Natural killer cell (primary cell): ENCODE data around the gene OSBP. TPM values are rescaled to one million over a fixed set of nuclear protein-coding genes. Genes with fewer than 3 reads are reported as not detected.

Experiments used
- ATAC-seq, 3 donors: fragments of 150-1000 bp in 2 of 3; fragments of 200-7000 bp in 1 of 3; cut with Tn5 transposase; 1 replicate in 1 of 3; 2 replicates in 2 of 3; pipeline ENCODE4 v1.10.0; 2021; ENCODE audit warnings: mild to moderate bottlenecking in 2 of 3, moderate library complexity in 2 of 3
- DNase-seq, 2 donors: peaks; one replicate each; pipeline versions ENCODE4 v3.0.0 to v3.0.0-alpha.2; 2013 to 2021; ENCODE audit warnings: mixed read lengths in 1 of 2
- H3K27ac ChIP-seq: one replicate; pipeline ENCODE4 v1.5.1; 2013; ENCODE audit warnings: mild to moderate bottlenecking, low read length
- H3K27me3 ChIP-seq: one replicate; pipeline ENCODE4 v1.6.1; 2013; ENCODE audit warnings: low read length; ENCODE audit not compliant: control insufficient read depth, insufficient read depth
- H3K36me3 ChIP-seq: one replicate; pipeline ENCODE4 v1.6.1; 2013; ENCODE audit warnings: low read length; ENCODE audit not compliant: control insufficient read depth, insufficient read depth
- H3K4me1 ChIP-seq: one replicate; pipeline ENCODE4 v1.6.1; 2013; ENCODE audit warnings: low read length; ENCODE audit not compliant: control insufficient read depth, insufficient read depth
- H3K4me3 ChIP-seq: one replicate; pipeline ENCODE4 v1.5.1; 2013; ENCODE audit warnings: low read length
- H3K9me3 ChIP-seq: one replicate; pipeline ENCODE4 v1.6.1; 2013; ENCODE audit warnings: low read length; ENCODE audit not compliant: control insufficient read depth, insufficient read depth
- H3K27ac Mint-ChIP-seq, 2 donors: one replicate each; pipeline ENCODE4 v1.8.0; 2022; ENCODE audit warnings: mild to moderate bottlenecking in 2 of 2, mixed read lengths in 2 of 2, moderate library complexity in 1 of 2
- H3K27me3 Mint-ChIP-seq, 2 donors: one replicate each; pipeline ENCODE4 v1.8.0; 2022; ENCODE audit warnings: low read depth in 2 of 2, mixed read lengths in 2 of 2
- H3K36me3 Mint-ChIP-seq: one replicate; pipeline ENCODE4 v1.8.0; 2022; ENCODE audit warnings: mixed read lengths
- H3K4me1 Mint-ChIP-seq, 2 donors: one replicate each; pipeline ENCODE4 v1.8.0; 2022; ENCODE audit warnings: mixed read lengths in 2 of 2
- H3K4me3 Mint-ChIP-seq: one replicate; pipeline ENCODE4 v1.8.0; 2022; ENCODE audit warnings: mild to moderate bottlenecking, moderate library complexity, mixed read lengths
- H3K9me3 Mint-ChIP-seq, 2 donors: one replicate each; pipeline ENCODE4 v1.8.0; 2022; ENCODE audit warnings: mixed read lengths in 2 of 2
- WGBS: methylation state at CpG from one replicate; pipeline ENCODE4 v1.1.7; 2013; ENCODE audit warnings: missing lambda C conversion rate; ENCODE audit not compliant: insufficient coverage; 5-methylcytosine and 5-hydroxymethylcytosine counted together
- intact Hi-C: fragments of 100-400 bp; cut with micrococcal nuclease; formaldehyde crosslinking; loops from one replicate; pipeline ENCODE4 v1.14.2; 2022
- total RNA-seq, 4 donors: library from RNA; stranded (reverse); fragments of 120-200 nt in 1 of 4; gene quantifications; one replicate each; pipeline versions ENCODE4 v1.2.3 to v1.2.4, GENCODE V29; 2013 to 2022
- TF ChIP-seq, protein P1 (sequence below): fragments of 200-600 bp; IDR thresholded peaks from one replicate; pipeline ENCODE4 v1.8.0; 2022; ENCODE audit warnings: antibody characterized with exemption

The OSBP gene
- total RNA-seq, 3 donors from 2014 or later (not counting 1 experiment from before 2014, with no cell fraction given) = 40.5 to 58.5 (median 51.3) TPM

GRCh38 chr11:59542142-59542810 is 73.3 kb downstream of the OSBP start:
- Histone ChIP-seq H3K4me3 (no peak overlapping the region), H3K9me3 (no peaks in the 10 kb centered on the region), H3K36me3 (no peaks in the 10 kb centered on the region), H3K27ac (no peak overlapping the region), H3K4me1 (no peaks in the 10 kb centered on the region), H3K27me3 (no peaks in the 10 kb centered on the region)
- no peaks in the 10 kb centered on the region for H3K36me3 Mint-ChIP-seq
- TF ChIP-seq, protein P1, sequence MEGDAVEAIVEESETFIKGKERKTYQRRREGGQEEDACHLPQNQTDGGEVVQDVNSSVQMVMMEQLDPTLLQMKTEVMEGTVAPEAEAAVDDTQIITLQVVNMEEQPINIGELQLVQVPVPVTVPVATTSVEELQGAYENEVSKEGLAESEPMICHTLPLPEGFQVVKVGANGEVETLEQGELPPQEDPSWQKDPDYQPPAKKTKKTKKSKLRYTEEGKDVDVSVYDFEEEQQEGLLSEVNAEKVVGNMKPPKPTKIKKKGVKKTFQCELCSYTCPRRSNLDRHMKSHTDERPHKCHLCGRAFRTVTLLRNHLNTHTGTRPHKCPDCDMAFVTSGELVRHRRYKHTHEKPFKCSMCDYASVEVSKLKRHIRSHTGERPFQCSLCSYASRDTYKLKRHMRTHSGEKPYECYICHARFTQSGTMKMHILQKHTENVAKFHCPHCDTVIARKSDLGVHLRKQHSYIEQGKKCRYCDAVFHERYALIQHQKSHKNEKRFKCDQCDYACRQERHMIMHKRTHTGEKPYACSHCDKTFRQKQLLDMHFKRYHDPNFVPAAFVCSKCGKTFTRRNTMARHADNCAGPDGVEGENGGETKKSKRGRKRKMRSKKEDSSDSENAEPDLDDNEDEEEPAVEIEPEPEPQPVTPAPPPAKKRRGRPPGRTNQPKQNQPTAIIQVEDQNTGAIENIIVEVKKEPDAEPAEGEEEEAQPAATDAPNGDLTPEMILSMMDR = no peak
- intact Hi-C loops = no loop called here
- ATAC-seq = no peak
- H3K27me3 Mint-ChIP-seq = peaks cover 6 to 16% of the 10 kb centered on the region in 2 donors
- DNase-seq = no peak
- peaks cover 5 to 6% of the 10 kb centered on the region in 2 donors for H3K4me1 Mint-ChIP-seq
- H3K27ac Mint-ChIP-seq = no peak overlapping the region
- no peak overlapping the region for H3K4me3 Mint-ChIP-seq
- 86% methylated on average over 3 of the region's 3 CpGs for WGBS
- H3K9me3 Mint-ChIP-seq = no peaks in the 10 kb centered on the region

DNA sequence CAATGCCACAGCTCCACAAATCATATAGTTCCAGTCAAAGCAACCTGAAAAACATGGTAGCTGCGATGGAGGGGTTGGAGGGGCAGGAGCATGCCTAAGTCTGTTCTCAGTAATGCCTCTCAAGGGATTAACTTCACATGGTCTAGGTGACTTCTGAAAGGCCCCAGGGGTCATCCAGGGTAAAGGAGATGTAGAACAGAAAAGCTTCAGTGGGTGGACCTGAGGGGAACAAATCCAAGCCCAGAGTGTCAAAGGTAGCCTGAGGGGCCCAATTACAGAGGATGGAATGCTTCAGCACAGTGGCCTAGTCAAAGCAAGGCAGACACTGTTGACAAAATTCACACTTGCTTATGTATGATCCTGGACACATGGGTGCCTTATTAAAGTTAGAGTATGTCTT is 80.9 kb downstream of the OSBP start:
- Histone ChIP-seq H3K27me3 (no peaks in the 10 kb centered on the region), H3K36me3 (no peaks in the 10 kb centered on the region), H3K4me1 (no peaks in the 10 kb centered on the region), H3K9me3 (no peaks in the 10 kb centered on the region), H3K4me3 (no peak overlapping the region), H3K27ac (no peak overlapping the region)
- WGBS = 100% methylated on average over 1 of the region's 1 CpG
- TF ChIP-seq, protein P1 = no peak
- Mint-ChIP-seq H3K27ac (no peak overlapping the region), H3K36me3 (no peaks in the 10 kb centered on the region), H3K9me3 (no peaks in the 10 kb centered on the region), H3K4me3 (no peak overlapping the region), H3K27me3 (peaks cover 0 to 4% of the 10 kb centered on the region in 2 donors), H3K4me1 (peaks cover 17 to 19% of the 10 kb centered on the region in 2 donors)
- ATAC-seq = no peak
- intact Hi-C loops = no loop called here
- DNase-seq = no peak

DNA sequence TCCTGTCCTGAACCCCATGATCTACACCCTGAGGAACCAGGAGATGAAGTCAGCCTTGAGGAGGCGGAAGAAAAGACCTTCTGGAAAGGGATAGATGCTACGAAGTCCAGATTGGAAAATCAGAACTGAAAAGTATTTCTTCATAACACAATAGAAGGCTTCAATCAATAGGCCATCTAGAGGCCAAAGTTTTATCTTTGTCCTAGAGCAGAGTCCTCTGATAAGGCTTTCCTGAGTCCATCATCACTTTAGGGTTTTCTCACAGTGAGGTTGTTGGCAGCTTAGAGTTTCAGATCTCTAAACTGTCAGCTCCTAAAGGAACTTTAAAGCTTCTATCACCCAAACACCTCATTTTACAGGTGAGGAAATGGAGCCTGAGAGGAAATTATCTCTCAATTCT is 83.0 kb downstream of the OSBP start:
- no peak overlapping the region for H3K4me3 Mint-ChIP-seq
- no peaks in the 10 kb centered on the region for H3K36me3 Mint-ChIP-seq
- ATAC-seq (no peak), DNase-seq (no peak)
- TF ChIP-seq, protein P1 = no peak
- no peaks in the 10 kb centered on the region for H3K27me3 ChIP-seq
- no peaks in the 10 kb centered on the region for H3K36me3 ChIP-seq
- WGBS = 78% methylated on average over 2 of the region's 2 CpGs
- no peaks in the 10 kb centered on the region for H3K9me3 Mint-ChIP-seq
- peaks cover 16 to 17% of the 10 kb centered on the region in 2 donors for H3K4me1 Mint-ChIP-seq
- no peaks in the 10 kb centered on the region for H3K9me3 ChIP-seq
- intact Hi-C loops = no loop called here
- H3K27ac ChIP-seq = no peak overlapping the region
- no peak overlapping the region for H3K27ac Mint-ChIP-seq
- H3K27me3 Mint-ChIP-seq = peaks cover 0 to 4% of the 10 kb centered on the region in 2 donors
- H3K4me3 ChIP-seq = no peak overlapping the region
- no peaks in the 10 kb centered on the region for H3K4me1 ChIP-seq

- DNase-seq = no peak
- H3K4me1 Mint-ChIP-seq = peaks cover 7 to 9% of the 10 kb centered on the region in 2 donors
- no peaks in the 10 kb centered on the region for H3K27me3 ChIP-seq
- WGBS = 88% methylated on average over 7 of the region's 7 CpGs
- intact Hi-C loops = no loop called here
- H3K9me3 ChIP-seq = no peaks in the 10 kb centered on the region
- no peaks in the 10 kb centered on the region for H3K36me3 Mint-ChIP-seq
- no peak overlapping the region for H3K27ac ChIP-seq
- H3K27ac Mint-ChIP-seq = no peak overlapping the region
- no peaks in the 10 kb centered on the region for H3K9me3 Mint-ChIP-seq
- TF ChIP-seq, protein P1 = no peak
- H3K4me3 ChIP-seq = no peak overlapping the region
- ATAC-seq = no peak
- H3K36me3 ChIP-seq = no peaks in the 10 kb centered on the region
- no peak overlapping the region for H3K4me3 Mint-ChIP-seq
- H3K27me3 Mint-ChIP-seq = peaks cover 10 to 15% of the 10 kb centered on the region in 2 donors
- H3K4me1 ChIP-seq = no peaks in the 10 kb centered on the region
These were observed 86.9 kb downstream of the OSBP start for GRCh38 chr11:59528711-59529110.
